Smooth muscle cell of the brain vasculature (primary cell): Measurements from ENCODE around the gene ZNF646.

Experiments
- DNase-seq: peaks from one replicate; pipeline ENCODE4 v3.0.0-alpha.2; 2012; ENCODE audit warnings: low read depth, low spot score

Gene ZNF646, protein sequence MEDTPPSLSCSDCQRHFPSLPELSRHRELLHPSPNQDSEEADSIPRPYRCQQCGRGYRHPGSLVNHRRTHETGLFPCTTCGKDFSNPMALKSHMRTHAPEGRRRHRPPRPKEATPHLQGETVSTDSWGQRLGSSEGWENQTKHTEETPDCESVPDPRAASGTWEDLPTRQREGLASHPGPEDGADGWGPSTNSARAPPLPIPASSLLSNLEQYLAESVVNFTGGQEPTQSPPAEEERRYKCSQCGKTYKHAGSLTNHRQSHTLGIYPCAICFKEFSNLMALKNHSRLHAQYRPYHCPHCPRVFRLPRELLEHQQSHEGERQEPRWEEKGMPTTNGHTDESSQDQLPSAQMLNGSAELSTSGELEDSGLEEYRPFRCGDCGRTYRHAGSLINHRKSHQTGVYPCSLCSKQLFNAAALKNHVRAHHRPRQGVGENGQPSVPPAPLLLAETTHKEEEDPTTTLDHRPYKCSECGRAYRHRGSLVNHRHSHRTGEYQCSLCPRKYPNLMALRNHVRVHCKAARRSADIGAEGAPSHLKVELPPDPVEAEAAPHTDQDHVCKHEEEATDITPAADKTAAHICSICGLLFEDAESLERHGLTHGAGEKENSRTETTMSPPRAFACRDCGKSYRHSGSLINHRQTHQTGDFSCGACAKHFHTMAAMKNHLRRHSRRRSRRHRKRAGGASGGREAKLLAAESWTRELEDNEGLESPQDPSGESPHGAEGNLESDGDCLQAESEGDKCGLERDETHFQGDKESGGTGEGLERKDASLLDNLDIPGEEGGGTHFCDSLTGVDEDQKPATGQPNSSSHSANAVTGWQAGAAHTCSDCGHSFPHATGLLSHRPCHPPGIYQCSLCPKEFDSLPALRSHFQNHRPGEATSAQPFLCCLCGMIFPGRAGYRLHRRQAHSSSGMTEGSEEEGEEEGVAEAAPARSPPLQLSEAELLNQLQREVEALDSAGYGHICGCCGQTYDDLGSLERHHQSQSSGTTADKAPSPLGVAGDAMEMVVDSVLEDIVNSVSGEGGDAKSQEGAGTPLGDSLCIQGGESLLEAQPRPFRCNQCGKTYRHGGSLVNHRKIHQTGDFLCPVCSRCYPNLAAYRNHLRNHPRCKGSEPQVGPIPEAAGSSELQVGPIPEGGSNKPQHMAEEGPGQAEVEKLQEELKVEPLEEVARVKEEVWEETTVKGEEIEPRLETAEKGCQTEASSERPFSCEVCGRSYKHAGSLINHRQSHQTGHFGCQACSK (N-terminal part only)

DNA sequence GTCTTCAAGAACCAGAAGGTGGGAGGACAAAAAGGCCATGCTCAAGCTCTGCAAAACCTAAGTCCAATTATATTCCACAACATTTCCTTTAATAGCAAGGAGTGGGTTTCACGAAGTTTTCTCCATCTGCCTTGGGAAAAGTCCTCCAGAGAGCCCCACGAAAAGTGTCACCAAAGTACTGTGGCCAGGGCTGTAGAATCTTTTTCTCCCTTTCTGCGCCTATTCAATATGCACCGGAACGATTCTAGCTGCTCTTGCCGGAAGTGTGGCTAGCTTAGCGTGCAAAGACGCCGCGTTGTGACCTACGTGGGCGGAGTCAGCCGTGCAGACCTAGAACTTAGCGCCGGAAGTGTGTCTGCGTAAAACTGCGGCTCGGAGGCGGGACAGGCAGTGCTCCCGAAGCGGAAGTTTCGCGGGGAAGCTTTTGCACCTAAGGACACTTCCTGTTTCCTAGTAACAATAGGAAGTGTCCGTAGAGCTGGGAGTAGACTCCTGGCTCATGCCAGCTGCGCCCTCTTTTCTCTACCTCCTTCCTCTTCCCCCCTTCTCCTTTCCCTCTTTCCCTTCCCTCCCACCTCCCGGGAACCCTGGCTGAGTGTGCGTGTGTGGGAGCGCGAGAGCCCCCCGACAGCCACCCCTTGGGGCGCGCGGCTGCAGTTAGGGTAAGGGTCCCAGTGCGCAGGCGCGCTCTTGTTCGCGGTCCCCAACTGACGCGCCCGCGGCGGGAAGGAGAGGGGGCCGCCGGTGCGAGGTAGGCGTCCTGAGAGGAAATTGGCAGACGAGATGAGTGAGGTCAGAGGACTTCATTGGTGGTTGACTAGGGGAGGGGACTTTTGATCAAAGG is at the start of gene ZNF646, which contains the start of gene ZNF668:
ZNF646 (plus strand) TSS at position 453 of the 844 bp plus-strand sequence. CDS start 1,903 bp downstream, outside the sequence.
ZNF668 (minus strand) TSS at position 271 of the 844 bp plus-strand sequence. CDS start 9,781 bp downstream, outside the sequence.
- DNase-seq = peak; percentile 98

DNA sequence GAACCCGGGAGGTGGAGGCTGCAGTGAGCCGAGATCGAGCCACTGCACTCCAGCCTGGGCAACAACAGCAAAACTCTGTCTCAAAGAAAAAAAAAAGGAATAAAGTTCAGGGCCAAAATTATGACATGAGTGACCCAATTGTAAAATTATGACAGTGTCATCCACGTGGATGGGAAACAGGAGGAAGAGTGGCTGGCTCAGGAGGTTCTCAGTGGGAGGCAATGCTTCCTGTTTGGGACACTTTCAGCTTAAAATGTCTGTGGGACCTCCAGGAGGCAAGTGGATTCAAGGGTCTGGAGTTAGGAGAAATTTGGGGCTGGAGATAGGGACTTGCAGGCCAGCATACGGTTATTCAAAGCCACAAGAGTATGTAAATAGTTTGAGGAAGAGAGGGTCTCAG is 48.9 kb upstream of the ZNF646 start:
- DNase-seq = no peak

DNA sequence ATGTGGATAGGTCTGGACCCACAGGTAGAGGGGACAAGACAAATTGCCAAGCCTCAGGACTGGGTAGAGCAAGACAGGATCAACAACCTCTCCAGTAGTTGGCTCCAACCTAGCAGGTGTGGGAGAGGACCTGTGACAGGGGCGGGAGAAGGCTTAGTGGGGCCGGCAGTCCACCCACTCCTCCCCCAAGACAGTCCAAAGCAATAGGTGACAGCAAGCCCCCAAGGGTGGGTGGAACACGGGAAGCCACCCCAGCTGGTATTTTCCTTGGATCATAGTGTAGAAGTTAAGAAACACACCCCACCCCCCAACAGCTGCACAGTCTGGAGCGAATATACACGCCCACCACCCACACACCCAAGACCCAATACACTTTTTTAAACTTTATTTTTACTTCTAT is 45.0 kb upstream of the ZNF646 start:
- no peak for DNase-seq

DNA sequence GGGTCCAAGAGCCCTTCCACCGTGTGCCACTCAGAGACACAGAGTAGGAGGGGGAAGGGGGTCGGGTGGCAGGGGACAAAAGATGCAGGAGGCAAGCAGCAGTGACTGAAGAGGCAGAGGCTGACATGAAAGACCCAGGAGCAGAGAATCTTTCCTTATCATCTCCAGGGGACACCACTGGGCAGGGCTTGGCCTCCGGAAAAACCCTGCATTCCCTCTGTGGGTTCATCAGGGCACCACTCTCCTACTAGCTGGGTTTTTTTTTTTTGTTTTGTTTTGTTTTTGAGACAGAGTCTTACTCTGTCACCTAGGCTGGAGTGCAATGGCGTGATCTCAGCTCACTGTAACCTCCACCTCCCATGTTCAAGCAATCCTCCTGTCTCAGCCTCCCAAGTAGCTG is 42.9 kb upstream of the ZNF646 start:
- no peak for DNase-seq

DNA sequence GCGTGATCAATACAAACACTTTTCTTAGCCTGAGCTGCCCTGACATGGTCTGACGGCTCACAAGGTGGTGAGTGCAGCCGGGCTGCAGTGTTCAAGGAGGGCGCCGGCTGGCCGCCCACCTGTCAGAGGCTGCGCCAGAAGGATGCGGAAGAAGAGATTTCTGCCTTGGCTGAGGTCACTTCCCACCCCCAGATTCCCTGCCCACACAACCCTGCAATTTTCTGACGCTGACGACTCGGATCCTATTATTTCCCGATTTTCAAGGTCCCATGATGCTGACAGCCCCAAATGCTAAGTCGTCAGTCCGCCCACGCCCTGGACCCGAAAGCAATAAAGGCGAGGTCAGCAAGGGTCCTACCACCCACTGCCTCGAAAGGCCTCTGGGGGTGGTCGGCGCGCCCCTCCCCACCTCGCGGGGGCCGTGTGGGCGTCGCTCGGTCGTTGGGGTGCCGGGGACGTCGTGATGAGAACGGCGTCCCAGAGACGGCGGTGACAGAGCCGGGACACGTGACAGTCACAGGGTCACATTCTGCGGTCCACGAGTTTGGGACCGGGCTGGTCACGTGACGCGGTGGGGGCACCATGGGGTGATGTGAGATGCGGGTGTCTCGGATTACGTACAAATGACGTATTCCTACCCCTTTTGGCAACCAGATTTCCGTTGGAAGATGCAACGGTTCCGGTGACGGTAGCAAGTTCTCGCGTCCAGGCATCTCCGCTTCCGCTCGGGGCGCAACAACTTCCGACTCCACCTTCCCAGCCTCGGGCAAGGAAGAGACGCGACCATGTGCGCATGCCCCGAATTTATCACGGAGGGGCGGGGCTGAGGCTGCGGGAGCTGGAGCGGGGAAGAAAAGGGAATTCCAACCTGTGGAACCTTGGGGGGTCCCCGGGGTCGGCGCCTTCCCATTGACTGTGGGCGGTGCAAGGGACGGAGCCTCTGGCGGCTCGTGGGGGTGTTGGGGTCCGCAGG is 41.2 kb upstream of the ZNF646 start, which contains the start of gene STX4:
STX4 (plus strand) TSS at position 823 of the 973 bp plus-strand sequence. CDS start 248 bp downstream, outside the sequence.
- DNase-seq = peak; percentile 91

DNA sequence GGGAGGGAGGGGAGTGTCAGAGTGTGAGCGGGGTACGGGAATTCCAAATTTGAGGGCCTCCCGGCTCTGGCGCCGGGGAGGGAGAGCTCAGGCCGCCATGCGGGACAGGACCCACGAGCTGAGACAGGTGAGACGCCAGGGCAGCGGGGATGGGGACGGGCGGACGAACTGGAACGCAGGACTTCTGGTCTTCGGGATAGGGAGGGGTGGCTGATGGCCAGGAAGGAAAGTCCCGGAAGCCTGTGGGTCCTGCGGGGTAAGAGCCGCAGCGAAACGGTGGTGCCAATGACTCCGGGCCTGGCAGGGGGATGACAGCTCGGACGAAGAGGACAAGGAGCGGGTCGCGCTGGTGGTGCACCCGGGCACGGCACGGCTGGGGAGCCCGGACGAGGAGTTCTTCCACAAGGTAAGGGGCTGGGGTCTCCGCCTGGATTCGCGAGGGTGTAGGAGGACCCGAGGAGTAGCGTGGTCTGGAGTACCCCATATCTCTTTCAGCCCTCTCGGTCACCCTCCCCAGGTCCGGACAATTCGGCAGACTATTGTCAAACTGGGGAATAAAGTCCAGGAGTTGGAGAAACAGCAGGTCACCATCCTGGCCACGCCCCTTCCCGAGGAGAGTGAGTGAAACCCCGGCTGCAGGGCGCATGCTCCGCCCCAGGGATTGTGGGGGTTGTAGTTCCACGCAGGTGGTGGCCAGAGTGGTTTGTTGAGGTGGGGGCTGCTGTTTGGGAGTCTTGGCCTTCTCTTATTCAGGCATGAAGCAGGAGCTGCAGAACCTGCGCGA is 40.3 kb upstream of the ZNF646 start:
- DNase-seq = no peak

DNA sequence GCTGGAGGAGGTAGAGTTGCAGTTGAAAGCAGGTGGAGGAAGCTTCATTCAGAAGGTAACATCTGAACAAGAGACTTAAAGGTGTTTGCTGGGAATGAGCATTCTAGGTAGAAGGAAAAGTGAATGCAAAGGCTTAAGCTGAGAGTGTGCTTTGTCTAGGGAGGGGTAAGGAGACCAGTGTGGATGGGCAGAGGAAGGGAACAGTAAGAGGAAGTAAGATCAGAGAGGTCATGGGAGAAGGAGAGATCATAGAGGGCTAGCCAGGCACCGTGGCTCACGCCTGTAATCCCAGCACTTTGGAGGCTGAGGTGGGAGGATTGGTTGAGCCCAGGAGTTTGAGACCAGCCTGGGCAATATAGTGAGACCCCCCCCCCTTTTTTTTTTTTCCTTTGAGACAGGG is 37.5 kb upstream of the ZNF646 start:
- no peak for DNase-seq

DNA sequence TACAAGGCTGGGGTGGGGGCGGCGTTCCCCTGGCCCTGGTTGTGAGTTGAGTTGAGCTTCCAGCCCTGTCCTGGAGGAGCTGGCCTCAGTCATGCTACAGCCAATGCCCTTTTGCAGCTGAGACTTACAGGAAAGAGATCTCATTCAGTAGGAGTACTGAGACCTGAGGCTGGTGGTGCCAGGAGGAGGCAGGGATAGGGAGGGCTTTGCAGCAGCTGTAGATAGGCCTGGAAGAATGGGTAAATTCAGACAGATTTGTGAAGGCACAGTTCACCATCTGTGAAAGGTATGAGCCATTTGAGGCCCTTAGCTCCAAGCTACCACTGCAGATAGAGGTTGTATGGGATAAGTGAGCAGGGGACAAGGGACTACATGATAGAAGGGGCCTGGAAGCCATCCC is 35.2 kb upstream of the ZNF646 start:
- no peak for DNase-seq

DNA sequence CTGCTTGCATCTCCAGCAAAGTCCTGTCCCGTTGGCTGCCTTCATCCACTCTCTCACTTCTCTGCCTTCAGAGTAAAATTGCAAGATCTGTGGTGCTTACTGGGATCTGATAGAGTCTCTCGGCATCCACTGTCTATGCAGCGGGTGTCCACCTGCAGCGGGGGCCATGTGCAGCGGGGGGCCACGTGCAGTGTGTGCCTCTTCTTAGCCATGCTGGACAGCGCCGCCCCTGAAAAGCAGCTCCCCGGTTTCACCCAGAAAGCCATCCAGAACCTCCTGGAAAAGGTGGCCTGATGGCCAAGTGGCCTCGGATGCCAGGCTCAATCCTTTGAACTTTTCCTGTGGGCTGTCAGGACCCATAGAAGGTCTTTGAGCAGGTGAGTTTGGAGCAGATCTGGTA is 31.4 kb upstream of the ZNF646 start:
- DNase-seq = no peak

DNA sequence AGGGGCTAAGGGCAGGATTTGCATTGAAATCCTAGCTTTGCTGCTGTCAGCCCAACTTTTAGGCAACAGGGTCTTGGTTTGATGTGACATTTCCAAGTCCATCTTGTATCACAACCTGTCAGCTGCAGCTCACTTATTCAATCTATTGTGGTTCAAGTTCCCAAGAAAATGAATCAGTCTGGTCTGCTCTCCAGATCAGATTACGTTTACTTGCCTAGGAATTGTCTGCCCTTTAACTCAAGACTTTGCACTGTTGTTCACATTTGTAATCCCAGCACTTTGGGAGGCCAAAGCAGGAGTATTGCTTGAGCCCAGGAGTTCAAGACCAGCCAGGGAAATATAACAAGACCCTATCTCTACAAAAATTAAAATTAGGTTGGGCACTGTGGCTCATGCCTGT is 30.9 kb upstream of the ZNF646 start:
- DNase-seq = no peak

DNA sequence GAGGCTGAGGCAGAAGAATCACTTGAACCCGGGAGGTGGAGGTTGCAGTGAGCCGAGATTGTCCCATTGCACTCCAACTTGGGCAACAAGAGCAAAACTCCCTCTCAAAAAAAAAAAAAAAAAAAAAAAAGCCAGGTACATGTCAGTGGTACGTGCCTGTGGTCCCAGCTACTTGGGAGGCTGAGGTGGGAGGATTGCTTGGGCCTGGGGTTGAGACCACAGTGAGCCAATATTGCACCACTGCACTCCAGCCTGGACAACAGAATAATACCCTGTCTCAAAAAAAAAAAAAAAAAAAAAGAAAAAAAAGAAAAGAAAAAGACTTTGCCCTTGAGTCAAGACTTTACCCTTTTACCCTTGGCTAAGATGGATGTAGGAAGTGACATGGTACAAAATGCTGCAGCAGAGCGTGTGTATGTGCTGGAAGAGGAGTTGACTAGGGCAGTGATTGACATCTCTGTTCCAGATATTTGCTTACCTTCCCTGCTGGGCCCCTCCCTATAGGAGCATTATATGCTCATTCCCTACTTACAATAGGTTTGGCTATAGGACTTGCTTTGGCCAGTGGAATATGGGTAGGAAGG is 30.2 kb upstream of the ZNF646 start:
- no peak for DNase-seq

DNA sequence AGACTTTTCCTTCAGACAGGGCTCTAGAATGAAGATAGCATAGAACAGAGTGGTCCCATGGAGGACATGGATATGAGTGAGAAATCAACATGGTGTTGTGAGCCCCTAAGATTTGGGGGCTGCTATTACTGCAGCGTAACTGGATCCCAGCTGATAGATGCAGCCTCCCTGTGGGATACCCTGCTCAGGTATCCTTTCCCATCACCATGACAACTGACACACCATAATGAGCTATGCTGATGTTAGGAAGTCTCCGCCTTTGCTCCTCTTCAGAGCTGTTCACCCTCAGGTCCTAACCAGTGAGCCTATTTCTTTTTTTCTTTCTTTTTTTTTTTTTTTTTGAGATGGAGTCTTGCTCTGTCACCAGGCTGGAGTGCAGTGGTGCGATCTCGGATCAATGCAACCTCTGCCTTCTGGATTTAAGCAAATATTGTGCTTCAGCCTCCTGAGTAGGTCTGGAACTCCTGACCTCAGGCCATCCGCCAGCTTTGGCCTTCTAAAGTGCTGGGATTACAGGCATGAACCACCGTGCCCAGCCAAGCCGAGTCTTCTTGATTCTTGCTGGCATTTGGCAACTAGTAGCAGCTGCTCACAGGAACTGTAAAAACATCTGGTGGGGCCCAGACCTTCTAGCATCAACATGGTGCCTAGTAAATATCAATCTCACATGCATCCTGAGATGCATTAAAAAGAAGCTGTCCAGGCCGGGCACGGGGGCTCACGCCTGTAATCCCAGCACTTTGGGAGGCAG is 23.8 kb upstream of the ZNF646 start:
- no peak for DNase-seq

DNA sequence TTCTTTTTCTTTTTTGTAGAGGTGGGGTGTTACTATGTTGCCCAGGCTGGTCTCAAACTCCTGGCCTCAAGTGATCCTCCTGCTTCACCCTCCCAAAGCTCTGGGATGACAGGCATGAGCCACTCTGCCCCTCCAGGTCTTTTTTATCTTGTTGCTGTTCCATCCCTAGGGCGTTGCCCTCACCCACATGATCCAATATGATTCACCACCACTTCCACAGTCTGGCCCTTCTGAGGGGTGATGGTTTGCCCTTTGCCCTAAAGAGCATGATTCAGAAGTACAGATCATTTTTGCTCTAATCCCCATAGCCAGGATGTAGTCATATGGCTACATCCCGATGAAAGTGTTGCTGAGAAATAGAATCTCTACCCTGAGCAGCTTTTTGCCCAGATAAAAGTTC is 22.1 kb upstream of the ZNF646 start:
- no peak for DNase-seq

DNA sequence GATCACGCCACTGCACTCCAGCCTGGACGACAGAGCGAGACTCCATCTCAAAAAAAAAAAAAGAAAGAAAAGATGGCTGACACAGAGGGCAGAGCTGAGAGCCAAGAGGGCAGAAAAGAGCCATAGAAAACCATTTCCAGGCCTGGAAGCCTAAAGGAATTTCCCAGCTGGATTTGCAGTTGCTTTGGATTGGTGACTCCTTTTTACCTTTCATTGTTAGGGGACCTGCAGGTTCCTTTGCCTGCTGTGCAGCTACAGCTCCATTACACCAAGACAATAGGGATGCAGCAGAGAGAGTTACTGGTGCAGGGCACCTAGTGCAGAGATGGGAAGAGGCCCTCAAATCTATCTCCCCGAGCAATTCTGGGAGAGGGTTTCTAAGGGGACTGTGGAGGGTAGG is 18.6 kb upstream of the ZNF646 start:
- no peak for DNase-seq

DNA sequence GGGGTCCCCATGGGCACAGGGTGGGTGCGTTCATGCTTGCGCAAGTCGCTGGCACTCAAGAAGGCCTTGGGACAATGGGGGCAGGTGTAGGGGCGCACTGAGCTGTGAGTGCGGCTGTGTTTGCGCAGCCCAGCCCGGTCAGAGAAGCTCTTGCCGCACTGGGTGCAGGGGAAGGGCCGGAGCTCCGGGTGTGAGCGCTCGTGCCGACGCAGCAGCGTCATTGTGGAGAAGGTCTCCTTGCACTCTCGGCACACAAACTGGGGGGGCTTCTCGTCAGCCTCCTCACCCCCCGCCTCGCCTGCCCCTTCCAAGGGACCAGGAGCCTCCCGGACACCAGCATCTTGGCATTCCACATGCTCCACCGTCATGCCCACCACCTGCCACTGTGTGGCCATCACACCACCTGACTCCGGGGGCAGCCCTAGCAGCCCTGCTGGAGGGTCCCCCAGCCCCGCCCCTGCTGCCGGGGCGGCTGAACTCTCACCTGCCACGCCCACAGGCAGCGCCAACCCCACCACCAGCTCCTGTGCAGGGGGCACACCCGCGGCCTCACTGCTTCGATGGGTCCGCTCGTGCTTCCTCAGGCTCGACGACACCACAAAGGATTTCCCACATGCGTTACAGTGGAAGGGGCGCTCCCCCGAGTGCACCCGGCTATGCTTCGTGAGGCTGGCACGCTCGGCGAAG is 13.0 kb upstream of the ZNF646 start:
- no peak for DNase-seq

DNA sequence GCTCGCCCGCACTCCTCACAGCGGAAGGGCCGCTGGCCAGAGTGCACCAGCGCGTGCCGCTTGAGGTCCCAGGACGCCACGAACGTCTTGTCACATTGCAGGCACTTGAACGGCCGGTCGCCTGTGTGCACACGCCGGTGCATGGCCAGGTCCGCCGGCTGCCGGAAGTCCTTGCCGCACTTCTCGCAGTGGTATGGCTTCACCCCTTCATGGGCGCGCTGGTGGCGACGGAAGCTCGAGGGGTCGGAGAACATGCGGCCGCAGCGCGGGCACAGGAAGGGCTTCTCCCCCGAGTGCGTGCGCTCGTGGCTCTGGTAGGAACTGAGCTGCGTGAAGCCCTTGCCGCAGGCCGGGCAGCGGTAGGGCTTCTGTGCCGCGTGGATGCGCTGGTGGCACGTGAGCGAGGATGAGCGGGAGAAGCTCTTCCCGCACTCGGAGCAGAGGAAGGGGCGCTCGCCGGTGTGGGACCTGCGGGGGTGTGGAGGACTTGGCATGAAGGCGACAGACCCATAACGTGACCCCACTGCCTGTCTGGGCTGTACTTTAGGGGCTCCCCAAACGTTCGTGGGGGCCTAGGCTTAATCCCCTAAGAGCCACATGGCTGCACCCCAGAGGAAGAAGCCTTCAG is 12.3 kb upstream of the ZNF646 start:
- no peak for DNase-seq

DNA sequence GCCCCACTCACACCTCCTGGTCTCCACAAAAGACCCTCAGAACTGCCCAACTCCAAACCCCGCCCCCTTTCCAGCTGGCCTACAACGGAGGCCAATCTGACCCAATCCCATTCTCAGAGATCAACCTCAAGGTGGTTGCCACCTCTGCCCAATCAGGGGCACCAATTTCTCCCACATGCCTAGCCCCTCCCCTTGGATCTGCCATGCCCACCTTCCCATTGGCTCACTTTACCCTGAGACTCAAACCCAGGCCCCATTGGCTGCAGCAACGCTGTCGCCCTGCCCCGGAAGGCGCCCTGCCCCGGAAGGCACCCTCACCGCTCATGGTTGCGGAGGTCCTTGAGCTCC is 10.8 kb upstream of the ZNF646 start:
- no peak for DNase-seq
